Astrocyte (in vitro differentiated cells and primary cell): ENCODE data around the gene ZNF224. TPM values are rescaled to one million over a fixed set of nuclear protein-coding genes. Genes with fewer than 3 reads are reported as not detected.

Experiments
- DNase-seq: peaks from one replicate; pipeline ENCODE4 v3.0.0-alpha.2; 2010; ENCODE audit warnings: low read depth
- FAIRE-seq: peaks from 2 replicates; lab custom pipeline; 2011; peaks lifted over from hg19 to GRCh38; lab: Jason Lieb, UNC
- H2AFZ ChIP-seq: 2 replicates; pipeline ENCODE4 v1.6.0; 2012; ENCODE audit warnings: low read depth, low read length, inconsistent platforms
- H3K27ac ChIP-seq: 2 replicates; pipeline ENCODE4 v1.5.1; 2011; ENCODE audit warnings: low read depth, low read length, inconsistent platforms
- H3K27me3 ChIP-seq: 2 replicates; pipeline ENCODE4 v1.6.0; 2011; ENCODE audit warnings: low read length, inconsistent platforms; ENCODE audit not compliant: insufficient read depth
- H3K36me3 ChIP-seq: 2 replicates; pipeline ENCODE4 v1.5.1; 2011; ENCODE audit warnings: low read length, inconsistent platforms; ENCODE audit not compliant: insufficient read depth
- H3K4me1 ChIP-seq: 2 replicates; pipeline ENCODE4 v1.5.1; 2011; ENCODE audit warnings: low read length, inconsistent platforms; ENCODE audit not compliant: insufficient read depth
- H3K4me2 ChIP-seq: 2 replicates; pipeline ENCODE4 v1.6.0; 2012; ENCODE audit warnings: low read length, inconsistent platforms
- H3K4me3 ChIP-seq: 2 replicates; pipeline ENCODE4 v1.5.1; 2011; ENCODE audit warnings: low read depth, mild to moderate bottlenecking, low read length, inconsistent platforms; ENCODE audit not compliant: insufficient read depth
- H3K79me2 ChIP-seq: 2 replicates; pipeline ENCODE4 v1.6.0; 2012; ENCODE audit warnings: mild to moderate bottlenecking, low read length, inconsistent platforms; ENCODE audit not compliant: insufficient read depth
- H3K9ac ChIP-seq: 2 replicates; pipeline ENCODE4 v1.6.0; 2012; ENCODE audit warnings: mild to moderate bottlenecking, low read length, inconsistent platforms
- H3K9me3 ChIP-seq: 2 replicates; pipeline ENCODE4 v1.5.1; 2012; ENCODE audit warnings: low read depth, mild to moderate bottlenecking, low read length, inconsistent platforms; ENCODE audit not compliant: insufficient read depth
- H4K20me1 ChIP-seq: 2 replicates; pipeline ENCODE4 v1.6.0; 2012; ENCODE audit warnings: low read length, inconsistent platforms; ENCODE audit not compliant: insufficient read depth
- H3K27ac Mint-ChIP-seq: one replicate; pipeline ENCODE4 v1.8.0; 2021; ENCODE audit warnings: mild to moderate bottlenecking, mixed read lengths; ENCODE audit not compliant: unreplicated experiment
- H3K27me3 Mint-ChIP-seq: one replicate; pipeline ENCODE4 v1.8.0; 2021; ENCODE audit warnings: low read depth, mixed read lengths; ENCODE audit not compliant: unreplicated experiment
- H3K36me3 Mint-ChIP-seq: one replicate; pipeline ENCODE4 v1.8.0; 2021; ENCODE audit warnings: low read depth, mixed read lengths; ENCODE audit not compliant: unreplicated experiment
- H3K4me1 Mint-ChIP-seq: one replicate; pipeline ENCODE4 v1.8.0; 2021; ENCODE audit warnings: low read depth, mixed read lengths; ENCODE audit not compliant: unreplicated experiment
- H3K4me3 Mint-ChIP-seq: one replicate; pipeline ENCODE4 v1.8.0; 2021; ENCODE audit warnings: mild to moderate bottlenecking, moderate library complexity, mixed read lengths; ENCODE audit not compliant: unreplicated experiment
- H3K9me3 Mint-ChIP-seq: one replicate; pipeline ENCODE4 v1.8.0; 2021; ENCODE audit warnings: mild to moderate bottlenecking, mixed read lengths; ENCODE audit not compliant: unreplicated experiment
- CTCF ChIP-seq: IDR thresholded peaks from 2 replicates; pipeline ENCODE4 v1.5.1; 2011; ENCODE audit warnings: low read depth, mild to moderate bottlenecking, inconsistent platforms, low read length, moderate library complexity; ENCODE audit not compliant: insufficient read depth
- EZH2 ChIP-seq: IDR thresholded peaks from 2 replicates; pipeline ENCODE4 v1.6.1; 2012; ENCODE audit warnings: mild to moderate bottlenecking, low read length, inconsistent platforms; ENCODE audit not compliant: insufficient read depth
- total RNA-seq: library from RNA; stranded (reverse); gene quantifications from 2 replicates; pipeline ENCODE4 v1.2.1, GENCODE V29; 2021

Gene ZNF224
- total RNA-seq, 1 donor from 2014 or later, result 25.2 TPM

- Mint-ChIP-seq H3K27me3 (no peaks in the 10 kb centered on the region), H3K27ac (no peak overlapping the region), H3K4me1 (peaks cover 4% of the 10 kb centered on the region), H3K4me3 (no peak overlapping the region), H3K36me3 (peaks cover 32% of the 10 kb centered on the region), H3K9me3 (peaks cover 27% of the 10 kb centered on the region)
- Histone ChIP-seq H3K9me3 (peaks cover 30% of the 10 kb centered on the region), H4K20me1 (no peaks in the 10 kb centered on the region), H3K79me2 (peaks cover 9% of the 10 kb centered on the region), H3K27ac (no peak overlapping the region), H3K4me1 (peaks cover 5% of the 10 kb centered on the region), H3K4me3 (no peak overlapping the region), H3K4me2 (no peak overlapping the region), H3K36me3 (peaks cover 21% of the 10 kb centered on the region), H3K9ac (no peak overlapping the region), H3K27me3 (no peaks in the 10 kb centered on the region), H2AFZ (no peak overlapping the region)
- no peak for DNase-seq
- no peak for FAIRE-seq
- TF ChIP-seq CTCF, result no peak
- TF ChIP-seq EZH2, result no peak
Measured at GRCh38 chr19:44109458-44109857, 15.3 kb downstream of the ZNF224 start.

GRCh38 chr19:44111910-44112463 is 17.8 kb downstream of the ZNF224 start:
- H3K9me3 ChIP-seq, result peaks cover 21% of the 10 kb centered on the region
- DNase-seq (peak; percentile 93), FAIRE-seq (no peak)
- H3K36me3 ChIP-seq, result peaks cover 10% of the 10 kb centered on the region
- Mint-ChIP-seq H3K4me1 (peaks cover 4% of the 10 kb centered on the region), H3K27me3 (no peaks in the 10 kb centered on the region), H3K36me3 (peaks cover 16% of the 10 kb centered on the region), H3K9me3 (peaks cover 14% of the 10 kb centered on the region), H3K4me3 (peak overlapping the region; percentile 100), H3K27ac (peak overlapping the region; percentile 92)
- H3K4me2 ChIP-seq, result peak overlapping the region; percentile 85
- no peak for TF ChIP-seq EZH2
- peaks cover 19% of the 10 kb centered on the region for H3K79me2 ChIP-seq
- H3K4me3 ChIP-seq, result peak overlapping the region; percentile 82
- peak overlapping the region; percentile 89 for H3K9ac ChIP-seq
- no peaks in the 10 kb centered on the region for H3K27me3 ChIP-seq
- peaks cover 5% of the 10 kb centered on the region for H3K4me1 ChIP-seq
- no peaks in the 10 kb centered on the region for H4K20me1 ChIP-seq
- H3K27ac ChIP-seq, result peak overlapping the region; percentile 61
- peak overlapping the region; percentile 55 for H2AFZ ChIP-seq

GRCh38 chr19:44112802-44113137 is 18.6 kb downstream of the ZNF224 start:
- peaks cover 4% of the 10 kb centered on the region for H3K4me1 Mint-ChIP-seq
- Histone ChIP-seq H3K9ac (peak overlapping the region; percentile 89), H3K79me2 (peaks cover 19% of the 10 kb centered on the region), H3K36me3 (peaks cover 3% of the 10 kb centered on the region), H3K27me3 (no peaks in the 10 kb centered on the region), H4K20me1 (no peaks in the 10 kb centered on the region), H3K4me3 (peak overlapping the region; percentile 82), H3K4me1 (peaks cover 5% of the 10 kb centered on the region), H3K27ac (peak overlapping the region; percentile 61), H3K9me3 (peaks cover 13% of the 10 kb centered on the region), H2AFZ (peak overlapping the region; percentile 72), H3K4me2 (peak overlapping the region; percentile 85)
- no peak for TF ChIP-seq CTCF
- no peak for TF ChIP-seq EZH2
- H3K36me3 Mint-ChIP-seq, result peaks cover 13% of the 10 kb centered on the region
- DNase-seq, result no peak
- peaks cover 6% of the 10 kb centered on the region for H3K9me3 Mint-ChIP-seq
- peak overlapping the region; percentile 98 for H3K27ac Mint-ChIP-seq
- FAIRE-seq, result no peak
- peak overlapping the region; percentile 100 for H3K4me3 Mint-ChIP-seq
- no peaks in the 10 kb centered on the region for H3K27me3 Mint-ChIP-seq
